ENCODE measurements around the gene XPNPEP1. TPM values are rescaled to one million over a fixed set of nuclear protein-coding genes. Genes with fewer than 3 reads are reported as not detected.
A peak's percentile ranks its signal among the peaks of the same experiment; 100 is the strongest.

Gene XPNPEP1
- total RNA-seq, 2 donors from 2014 or later: 77.6 to 104 TPM

DNA sequence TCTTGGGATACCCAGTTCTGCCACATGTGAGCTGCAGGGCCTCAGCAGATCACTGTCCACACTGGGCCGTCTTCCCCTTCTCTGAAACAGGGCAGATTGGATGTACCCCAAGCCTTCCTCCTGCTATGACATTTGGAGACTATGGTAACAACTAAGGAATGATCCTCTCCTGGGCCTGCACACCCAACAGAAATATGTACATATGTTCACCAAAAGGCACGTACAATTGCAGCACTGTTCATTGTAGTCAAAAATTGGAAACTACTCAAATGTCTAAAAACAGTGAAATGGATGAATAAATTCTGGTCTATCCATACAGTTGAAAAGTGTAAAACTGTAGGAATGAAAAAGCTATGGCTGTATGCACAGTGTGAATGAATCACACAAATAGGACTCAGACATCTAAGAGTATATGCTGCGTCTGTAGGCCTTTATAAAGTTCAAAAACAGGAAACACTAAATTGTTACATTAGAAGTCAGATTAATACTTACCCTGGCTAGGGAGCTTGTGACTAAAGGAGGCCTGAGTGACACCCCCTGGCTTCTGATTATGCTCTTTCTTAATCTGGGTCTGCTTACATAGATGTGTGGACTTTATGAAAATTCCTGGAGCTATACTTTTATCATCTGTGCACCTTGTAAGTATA, 16.1 kb upstream of the XPNPEP1 start:
- H3K36me3 ChIP-seq (replicated peaks in 1 of 2; ENCODE audit: insufficient read depth in 1 of 2, low read depth in 2 of 2): no peaks in the 10 kb centered on the region
- intact Hi-C loops (cut with DNase I): no loop called here
- H3K4me1 ChIP-seq: peaks cover 10% of the 10 kb centered on the region
- no peak overlapping the region for H3K4me3 ChIP-seq
- H3K9me3 ChIP-seq: no peaks in the 10 kb centered on the region
- no peak for DNase-seq
- no peaks in the 10 kb centered on the region for H3K27me3 ChIP-seq
- TF ChIP-seq POLR2A (IDR thresholded peaks at IDR 0.05): no peak
- TF ChIP-seq, protein P1, sequence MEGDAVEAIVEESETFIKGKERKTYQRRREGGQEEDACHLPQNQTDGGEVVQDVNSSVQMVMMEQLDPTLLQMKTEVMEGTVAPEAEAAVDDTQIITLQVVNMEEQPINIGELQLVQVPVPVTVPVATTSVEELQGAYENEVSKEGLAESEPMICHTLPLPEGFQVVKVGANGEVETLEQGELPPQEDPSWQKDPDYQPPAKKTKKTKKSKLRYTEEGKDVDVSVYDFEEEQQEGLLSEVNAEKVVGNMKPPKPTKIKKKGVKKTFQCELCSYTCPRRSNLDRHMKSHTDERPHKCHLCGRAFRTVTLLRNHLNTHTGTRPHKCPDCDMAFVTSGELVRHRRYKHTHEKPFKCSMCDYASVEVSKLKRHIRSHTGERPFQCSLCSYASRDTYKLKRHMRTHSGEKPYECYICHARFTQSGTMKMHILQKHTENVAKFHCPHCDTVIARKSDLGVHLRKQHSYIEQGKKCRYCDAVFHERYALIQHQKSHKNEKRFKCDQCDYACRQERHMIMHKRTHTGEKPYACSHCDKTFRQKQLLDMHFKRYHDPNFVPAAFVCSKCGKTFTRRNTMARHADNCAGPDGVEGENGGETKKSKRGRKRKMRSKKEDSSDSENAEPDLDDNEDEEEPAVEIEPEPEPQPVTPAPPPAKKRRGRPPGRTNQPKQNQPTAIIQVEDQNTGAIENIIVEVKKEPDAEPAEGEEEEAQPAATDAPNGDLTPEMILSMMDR (IDR thresholded peaks at IDR 0.05): no peak
- no peak overlapping the region for H3K27ac ChIP-seq
- no peak for ATAC-seq
- 86 to 90% methylated on average over 3 of the region's 3 CpGs for WGBS, 2 donors

DNA sequence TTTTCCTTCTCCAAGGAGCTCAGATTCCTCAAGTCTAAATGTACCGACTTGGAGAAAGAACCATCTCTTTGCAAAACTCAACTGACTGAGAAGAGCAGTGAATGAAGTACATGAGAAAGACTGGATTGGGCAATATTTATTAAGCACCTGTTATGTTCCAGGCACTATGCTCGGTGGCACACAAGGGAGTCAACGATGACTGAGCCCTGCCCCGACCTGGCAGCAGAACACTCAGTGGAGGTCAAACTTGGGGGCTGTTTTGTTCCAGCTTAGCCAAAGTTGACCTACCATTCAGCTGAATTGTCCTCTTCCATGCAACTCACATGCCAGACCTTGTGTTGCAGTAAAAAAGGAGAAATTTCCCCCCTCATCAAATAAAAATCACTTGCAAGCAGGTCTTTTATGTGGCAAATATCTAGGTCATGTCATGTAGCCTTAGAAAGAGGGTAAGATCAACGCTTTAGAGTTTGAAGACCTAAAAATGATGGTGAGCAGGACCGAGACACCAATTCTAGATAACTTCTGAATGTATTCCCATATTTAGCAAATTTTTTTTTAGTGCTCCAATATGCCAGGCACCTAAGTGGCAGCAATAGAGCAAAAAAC, 14.3 kb upstream of the XPNPEP1 start:
- no peaks in the 10 kb centered on the region for H3K27me3 ChIP-seq
- no peaks in the 10 kb centered on the region for H3K36me3 ChIP-seq (replicated peaks in 1 of 2; ENCODE audit: insufficient read depth in 1 of 2, low read depth in 2 of 2)
- peaks cover 10% of the 10 kb centered on the region for H3K4me1 ChIP-seq
- intact Hi-C loops (cut with DNase I): no loop called here
- no peak overlapping the region for H3K4me3 ChIP-seq
- no peak for TF ChIP-seq POLR2A (IDR thresholded peaks at IDR 0.05)
- TF ChIP-seq, protein P1 (IDR thresholded peaks at IDR 0.05): no peak
- WGBS, 2 donors: 62 to 77% methylated on average over 6 of the region's 6 CpGs
- H3K27ac ChIP-seq: no peak overlapping the region
- no peaks in the 10 kb centered on the region for H3K9me3 ChIP-seq
- no peak for ATAC-seq
- DNase-seq: no peak

DNA sequence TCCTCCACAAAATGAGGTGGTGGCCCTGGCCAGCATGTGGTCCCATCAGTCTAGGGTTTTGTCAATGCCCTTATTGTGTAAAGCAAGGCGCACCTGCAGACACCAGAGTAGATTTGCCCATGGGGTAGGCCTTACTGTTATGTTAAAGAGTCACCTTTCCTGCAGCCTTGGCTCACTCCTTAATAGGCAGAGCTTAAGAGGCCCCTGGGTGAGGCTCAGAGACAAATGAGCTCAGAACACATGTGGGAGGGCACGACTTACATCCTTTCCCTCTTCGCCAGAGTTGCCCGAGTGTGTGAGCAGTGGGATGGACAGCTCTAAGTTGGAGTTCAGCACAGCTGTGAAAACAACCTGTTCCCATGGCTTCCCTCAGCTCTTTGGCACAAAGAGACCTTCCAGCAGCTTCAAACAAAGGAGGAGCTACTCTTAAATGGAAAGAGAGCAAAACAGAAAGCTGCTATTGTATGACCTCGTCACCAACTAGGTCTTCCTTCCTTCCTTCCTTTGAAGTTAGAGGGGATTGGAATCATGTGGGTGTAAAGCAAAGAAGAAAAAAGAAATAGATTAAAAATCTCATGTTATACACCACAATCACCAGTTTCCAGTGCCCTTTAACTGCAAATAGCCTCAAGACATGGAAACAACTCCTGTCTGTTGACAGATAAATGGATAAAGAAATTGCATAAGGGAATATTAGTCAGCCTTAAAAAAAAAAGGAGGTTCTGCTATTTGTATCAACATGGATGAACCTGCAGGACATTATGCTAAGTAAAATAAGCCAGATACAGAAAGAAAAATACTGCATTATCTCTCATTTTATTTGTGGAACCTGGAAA, 11.9 kb upstream of the XPNPEP1 start:
- no peaks in the 10 kb centered on the region for H3K27me3 ChIP-seq
- no peaks in the 10 kb centered on the region for H3K9me3 ChIP-seq
- 33 to 56% methylated on average over 5 of the region's 5 CpGs for WGBS, 2 donors
- H3K4me1 ChIP-seq: peaks cover 10% of the 10 kb centered on the region
- peak; percentile 84 for ATAC-seq
- H3K36me3 ChIP-seq (replicated peaks in 1 of 2; ENCODE audit: insufficient read depth in 1 of 2, low read depth in 2 of 2): no peaks in the 10 kb centered on the region
- TF ChIP-seq, protein P1 (IDR thresholded peaks at IDR 0.05): no peak
- TF ChIP-seq POLR2A (IDR thresholded peaks at IDR 0.05): no peak
- intact Hi-C loops (cut with DNase I): no loop called here
- H3K4me3 ChIP-seq: no peak overlapping the region
- peak; percentile 49 to 72 (median 68) for DNase-seq
- H3K27ac ChIP-seq: peak overlapping the region in 2 of 4 donors; percentile 44 to 69

DNA sequence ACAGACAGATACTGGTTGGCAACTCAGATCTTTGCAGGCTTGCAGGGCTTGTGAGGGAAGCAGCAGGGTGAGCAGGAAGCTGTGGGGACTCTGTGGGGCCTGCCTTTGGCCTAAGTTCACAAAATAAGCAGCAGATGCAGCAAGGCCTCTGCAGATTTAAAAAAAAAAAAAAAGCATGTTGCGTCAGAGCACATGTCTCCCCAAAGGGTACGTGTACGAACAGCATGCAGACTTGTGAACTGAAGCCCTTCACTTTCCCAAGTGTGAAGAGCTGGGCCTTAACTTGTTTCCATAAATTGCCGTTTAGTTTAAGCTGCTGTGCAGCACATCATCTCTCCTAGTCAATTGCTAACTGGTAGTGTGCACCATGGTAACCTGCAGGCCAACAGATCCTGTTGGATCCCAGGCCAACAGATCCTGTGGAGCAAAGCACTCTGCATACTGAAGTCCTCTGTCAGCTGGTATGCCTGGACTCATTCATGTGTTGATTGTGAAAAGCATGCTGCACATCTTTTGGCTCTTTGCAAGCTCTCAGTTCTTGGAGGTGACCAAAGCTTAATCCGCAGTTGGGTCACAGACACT, 10.8 kb upstream of the XPNPEP1 start:
- ATAC-seq (no peak), DNase-seq (no peak)
- Histone ChIP-seq H3K4me3 (no peak overlapping the region), H3K36me3 (replicated peaks in 1 of 2; ENCODE audit: insufficient read depth in 1 of 2, low read depth in 2 of 2) (no peaks in the 10 kb centered on the region), H3K9me3 (no peaks in the 10 kb centered on the region), H3K27ac (no peak overlapping the region), H3K27me3 (no peaks in the 10 kb centered on the region), H3K4me1 (peaks cover 10% of the 10 kb centered on the region)
- TF ChIP-seq, protein P1 (IDR thresholded peaks at IDR 0.05): no peak
- no peak for TF ChIP-seq POLR2A (IDR thresholded peaks at IDR 0.05)
- intact Hi-C loops (cut with DNase I): no loop called here
- 81 to 94% methylated on average over 5 of the region's 5 CpGs for WGBS, 2 donors
